HG03045 (cell line): ENCODE data around the gene CPT1B.
"Not testable (repeated sequence)": the region's sequence is repeated elsewhere in the genome, so short reads cannot be mapped to it uniquely, and the experiment has no call there.

ENCODE experiments used
- ATAC-seq: cut with Tn5 transposase; IDR thresholded peaks from one replicate; pipeline ENCODE4 v1.9.1; 2021; ENCODE audit warnings: mild to moderate bottlenecking, moderate library complexity; ENCODE audit not compliant: unreplicated experiment

CPT1B gene

DNA sequence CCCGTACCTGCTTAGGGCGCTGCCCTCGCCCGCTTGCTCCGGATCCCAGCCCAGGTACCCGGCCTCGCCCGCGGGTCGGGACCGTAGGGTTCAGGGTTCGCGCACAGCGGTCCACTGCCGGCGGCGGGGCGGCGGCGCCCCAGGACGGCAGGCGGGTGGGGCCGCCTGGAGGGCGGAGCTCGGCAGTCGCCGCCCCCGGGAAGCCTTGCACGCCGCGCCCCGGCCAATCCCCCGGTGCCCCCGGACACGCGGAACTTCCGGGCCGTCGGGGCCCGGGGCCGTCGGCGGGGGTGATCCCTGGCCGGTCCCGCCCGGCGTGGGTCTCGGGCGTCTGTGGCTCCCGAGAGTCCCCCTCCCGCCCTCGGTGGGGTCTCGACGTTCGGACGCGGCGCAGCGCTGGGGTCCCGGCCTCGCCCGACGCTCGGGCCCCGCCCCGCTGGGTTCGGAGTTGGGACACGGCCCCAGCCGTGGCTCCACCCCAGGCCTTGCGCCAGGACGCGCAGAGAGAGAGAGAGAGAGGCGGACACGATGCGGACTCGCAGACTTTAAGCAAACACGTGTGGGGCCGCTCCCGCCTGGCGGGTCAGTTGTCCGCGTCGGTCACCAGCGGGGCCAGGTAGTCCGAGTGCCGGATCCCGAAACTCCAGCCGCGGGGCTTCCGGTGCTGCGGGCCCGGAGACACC lies 48.2 kb downstream of the CPT1B start, which contains the start of gene TYMP:
TSS of gene TYMP (minus strand) at position 116 of the 683 bp plus-strand sequence. CDS start 303 bp downstream, outside the sequence.
- ATAC-seq, result no peak

DNA sequence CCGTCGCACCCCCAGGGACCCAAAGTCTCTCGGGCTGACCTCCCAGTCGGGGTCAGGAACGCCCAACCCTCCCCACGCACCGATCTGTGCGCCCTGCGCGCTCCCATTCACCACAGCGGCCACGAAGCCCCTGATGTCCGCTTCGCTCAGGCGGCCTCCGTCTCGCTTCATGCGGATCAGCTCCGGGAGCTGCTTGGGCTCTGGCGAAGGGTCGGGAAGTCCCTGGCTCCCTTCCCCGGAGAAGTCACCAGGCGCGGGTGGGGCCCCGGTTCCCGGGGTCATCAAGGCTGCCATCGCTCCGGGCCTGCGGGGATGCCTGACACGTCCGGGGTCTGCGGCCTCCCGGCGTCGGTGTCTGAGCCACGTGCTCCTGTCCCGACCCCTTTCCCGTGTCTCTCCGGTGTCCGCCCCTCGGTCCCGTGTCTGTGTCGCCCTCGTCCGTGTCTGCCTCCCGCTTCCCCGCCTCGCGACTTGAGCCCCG lies 48.8 kb downstream of the CPT1B start:
- no peak for ATAC-seq

DNA sequence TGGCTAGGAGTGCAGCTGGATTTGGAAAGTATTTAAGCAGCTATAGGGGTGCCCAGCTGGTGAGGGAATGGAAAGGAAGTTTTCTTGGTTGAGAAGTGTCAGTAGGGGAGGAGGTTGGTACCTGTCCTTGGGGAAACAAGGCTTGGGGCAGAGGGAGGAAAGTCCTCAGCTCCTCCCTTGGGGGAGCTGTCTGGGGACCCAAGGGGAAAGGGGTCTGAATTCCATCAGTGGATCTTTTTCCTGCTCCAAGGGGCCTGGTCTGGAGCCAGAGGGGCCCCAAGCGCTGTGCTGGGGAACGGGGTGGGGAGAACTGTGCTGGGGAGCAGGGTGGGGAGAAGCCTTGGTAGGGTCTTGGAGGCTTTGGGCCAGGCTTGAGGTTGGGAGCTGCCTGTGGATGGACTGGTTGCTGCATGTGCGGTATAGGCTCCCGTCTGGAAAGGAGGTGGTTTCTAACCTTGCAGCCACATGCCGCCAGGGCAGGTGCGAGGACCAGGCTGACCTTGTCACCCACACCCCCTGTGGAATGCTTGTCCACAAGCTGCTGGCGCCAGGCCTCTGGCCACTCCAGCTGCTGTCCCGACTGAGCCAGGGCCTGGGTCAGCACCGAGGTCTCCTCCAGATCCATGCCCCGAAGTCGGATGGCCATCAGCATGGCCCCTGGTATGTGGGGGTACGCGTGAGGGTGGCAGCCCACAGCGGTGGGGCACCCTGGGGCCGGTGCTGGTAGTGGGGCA lies 49.4 kb downstream of the CPT1B start:
- ATAC-seq, result no peak

DNA sequence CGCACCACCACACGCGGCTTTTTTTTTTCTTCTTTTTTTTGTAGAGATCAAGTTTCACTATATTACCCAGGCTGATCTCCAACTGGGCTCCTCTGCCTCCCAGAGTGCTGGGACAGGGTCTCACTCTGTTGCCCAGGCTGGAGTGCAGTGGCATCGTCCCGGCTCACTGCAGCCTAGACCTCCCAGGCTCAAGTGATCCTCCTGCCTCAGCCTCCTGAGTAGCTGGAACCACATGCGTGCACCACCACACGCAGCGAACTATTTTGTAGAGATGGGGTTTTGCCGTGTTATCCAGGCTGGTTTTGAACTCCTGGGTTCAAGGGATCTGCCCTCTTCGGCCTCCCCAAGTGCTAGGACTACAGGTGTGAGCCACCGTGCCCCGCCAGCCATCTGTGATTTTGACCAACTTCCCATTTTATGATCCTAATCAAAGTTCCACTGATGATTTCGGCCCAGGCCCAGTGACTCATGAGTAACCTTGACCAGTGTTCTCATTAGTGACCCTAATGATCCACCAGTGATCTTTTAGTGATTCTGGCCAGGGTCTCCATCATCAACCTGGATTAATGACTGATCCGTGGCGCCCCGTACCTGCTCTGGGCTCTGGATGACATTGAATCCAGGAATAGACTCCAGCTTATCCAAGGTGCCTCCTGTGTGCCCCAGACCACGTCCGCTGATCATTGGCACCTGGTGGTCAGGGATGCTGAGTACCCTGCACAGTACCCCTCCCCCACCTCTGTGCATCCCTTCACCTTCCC lies 50.1 kb downstream of the CPT1B start:
- no peak for ATAC-seq

DNA sequence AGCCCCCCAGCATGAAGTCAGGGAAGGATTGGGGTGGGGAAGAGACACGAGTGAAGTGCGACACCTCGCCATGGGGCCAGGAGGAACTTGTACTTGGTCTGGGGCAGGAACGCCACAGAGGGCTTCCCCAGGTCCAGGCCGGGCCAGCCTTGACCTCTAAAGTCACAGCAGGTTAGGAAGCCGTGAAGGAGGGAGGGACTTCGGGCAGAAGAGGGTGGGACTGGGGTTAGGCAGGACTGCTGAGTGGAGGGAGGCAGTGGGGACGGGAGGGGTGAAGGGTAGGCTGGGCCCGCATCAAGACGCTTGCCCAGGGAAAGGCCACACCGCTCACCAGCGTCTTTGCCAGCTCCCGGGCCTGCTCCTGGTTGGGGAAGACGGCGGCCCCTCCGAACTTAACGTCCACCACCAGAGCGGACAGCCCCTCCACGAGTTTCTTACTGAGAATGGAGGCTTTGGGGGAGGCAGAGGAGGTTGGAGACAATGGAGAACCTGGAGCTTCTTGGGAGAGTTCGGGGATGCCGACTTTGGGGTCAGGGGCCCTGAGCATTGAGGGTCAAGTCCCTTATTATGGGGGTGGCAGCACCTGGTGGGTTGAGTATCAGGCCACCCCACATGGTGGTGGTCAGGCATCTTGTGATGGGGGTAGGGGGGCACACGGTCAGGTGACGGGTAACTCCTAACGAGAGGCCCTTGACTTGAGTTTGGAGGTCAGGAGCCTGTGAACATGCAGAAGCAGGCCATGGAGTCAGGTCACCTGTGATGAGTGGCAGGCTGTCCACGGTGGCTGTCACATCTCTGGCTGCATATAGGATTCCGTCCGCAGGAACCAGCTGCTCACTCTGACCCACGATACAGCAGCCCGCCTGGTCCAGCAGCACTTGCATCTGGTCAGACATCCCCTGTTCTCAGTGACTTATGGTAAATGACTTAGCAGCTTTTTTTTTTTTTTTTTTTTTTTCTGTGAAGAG lies 51.1 kb downstream of the CPT1B start:
- ATAC-seq, result no peak

DNA sequence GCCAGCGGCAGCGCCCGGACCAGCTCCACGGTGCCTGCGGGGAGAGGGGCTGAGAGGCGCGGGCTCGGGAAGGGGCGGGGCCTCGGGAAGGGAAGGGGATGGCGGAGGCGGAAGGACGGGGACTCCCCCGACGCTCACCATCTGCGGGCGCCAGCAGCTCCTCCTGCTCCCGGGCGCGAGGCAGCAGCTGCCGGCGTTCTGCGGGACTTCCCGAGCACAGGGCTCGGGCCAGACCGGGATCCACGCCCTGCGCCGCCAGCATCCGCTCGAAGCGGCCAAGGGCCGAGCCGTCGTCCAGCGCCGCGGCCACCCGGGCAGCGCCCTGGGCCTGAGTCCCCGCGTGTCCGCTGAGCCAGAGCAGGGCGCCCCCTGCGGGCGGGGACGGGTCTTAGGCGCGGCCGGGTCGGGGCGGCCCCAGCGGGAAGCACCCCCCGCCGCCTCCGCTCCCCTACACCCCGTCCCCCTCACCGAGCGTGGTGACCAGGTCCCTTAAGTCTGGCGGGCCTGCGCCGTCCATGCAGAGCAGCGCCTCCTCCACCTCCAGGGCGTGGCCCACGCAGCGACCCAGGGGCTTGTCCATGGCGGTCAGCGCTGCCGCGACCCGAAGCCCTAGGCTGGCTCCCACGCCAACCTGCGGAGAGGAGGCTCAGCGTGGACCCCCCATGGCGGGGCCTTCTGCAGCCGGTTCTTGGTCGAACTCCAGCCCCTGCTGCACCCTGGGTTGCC lies 52.0 kb downstream of the CPT1B start:
- peak; percentile 27 for ATAC-seq

DNA sequence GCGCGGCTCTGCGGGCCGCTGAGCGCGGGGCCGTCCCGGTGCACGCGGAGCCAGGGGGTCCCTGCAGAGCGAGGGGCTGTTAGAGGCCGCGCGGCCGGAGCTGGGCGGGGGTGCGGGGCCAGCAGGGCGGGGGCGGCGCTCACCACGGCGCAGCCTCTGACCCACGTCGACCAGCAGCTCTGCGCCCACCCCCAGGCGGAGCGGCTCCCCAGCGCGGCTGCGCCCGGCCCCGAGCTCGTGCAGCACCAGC lies 52.4 kb downstream of the CPT1B start:
- ATAC-seq, result no peak

DNA sequence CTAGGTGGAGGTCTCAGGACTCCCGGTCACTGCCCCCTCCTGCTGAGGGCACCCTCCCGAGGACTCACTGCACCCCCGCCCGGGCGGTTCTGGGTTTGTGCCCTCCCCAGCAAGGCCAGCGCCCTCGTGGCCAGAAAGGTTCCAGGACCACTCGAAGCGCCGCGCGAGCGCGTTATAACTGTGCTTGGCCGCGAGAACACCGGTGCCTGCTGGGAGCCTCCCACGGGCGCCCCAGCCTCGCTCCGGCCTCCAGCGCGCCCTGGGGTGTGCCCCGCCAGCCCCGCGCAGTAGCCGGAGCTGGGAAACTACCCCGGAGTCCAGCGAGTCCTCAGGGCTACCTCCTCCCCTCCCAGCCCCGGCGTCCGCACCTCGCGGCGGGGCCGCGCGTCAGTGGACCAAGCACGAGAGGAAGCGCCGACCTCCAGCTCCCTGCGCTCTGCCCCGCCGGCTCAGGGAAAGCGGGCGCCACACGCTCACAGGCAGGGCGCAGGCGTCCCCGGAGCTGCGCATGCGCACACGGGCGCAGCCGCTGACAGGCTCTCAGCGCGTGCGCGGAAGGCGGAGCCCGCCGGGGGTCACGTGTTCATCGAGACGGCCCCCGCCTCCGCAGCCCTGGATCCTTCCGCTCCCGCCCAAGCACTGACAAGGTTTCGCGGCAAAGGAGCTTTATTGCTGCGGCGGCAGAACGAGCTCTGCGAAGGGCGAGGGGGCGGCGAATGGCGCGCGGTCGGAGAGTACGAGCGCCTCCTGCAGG lies 52.9 kb downstream of the CPT1B start, which contains the start of gene SCO2:
TSS of gene SCO2 (minus strand) at position 495 of the 754 bp plus-strand sequence. CDS start 1,187 bp downstream, outside the sequence.
- ATAC-seq, result peak; percentile 42

DNA sequence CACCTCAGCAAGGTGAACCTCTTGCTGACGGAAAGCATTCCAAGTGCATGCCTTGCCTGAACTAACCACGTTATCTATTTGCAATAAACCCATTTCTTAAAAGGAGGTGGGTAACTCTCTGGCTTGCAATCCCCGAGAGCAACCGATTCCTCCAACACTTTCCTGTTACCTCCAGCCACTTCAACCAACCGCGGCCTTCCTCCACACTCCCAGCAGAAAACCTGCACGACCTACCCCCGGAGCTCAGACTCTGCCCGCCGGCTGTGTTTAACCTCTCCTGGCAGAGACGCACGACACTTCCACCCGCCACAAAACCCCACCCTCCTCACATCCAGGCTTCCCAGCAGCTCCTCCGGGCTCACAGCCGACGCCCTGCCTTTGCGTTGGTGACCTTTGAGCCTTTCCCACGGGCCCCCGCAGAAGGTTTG lies 53.5 kb downstream of the CPT1B start:
- ATAC-seq, result no peak

DNA sequence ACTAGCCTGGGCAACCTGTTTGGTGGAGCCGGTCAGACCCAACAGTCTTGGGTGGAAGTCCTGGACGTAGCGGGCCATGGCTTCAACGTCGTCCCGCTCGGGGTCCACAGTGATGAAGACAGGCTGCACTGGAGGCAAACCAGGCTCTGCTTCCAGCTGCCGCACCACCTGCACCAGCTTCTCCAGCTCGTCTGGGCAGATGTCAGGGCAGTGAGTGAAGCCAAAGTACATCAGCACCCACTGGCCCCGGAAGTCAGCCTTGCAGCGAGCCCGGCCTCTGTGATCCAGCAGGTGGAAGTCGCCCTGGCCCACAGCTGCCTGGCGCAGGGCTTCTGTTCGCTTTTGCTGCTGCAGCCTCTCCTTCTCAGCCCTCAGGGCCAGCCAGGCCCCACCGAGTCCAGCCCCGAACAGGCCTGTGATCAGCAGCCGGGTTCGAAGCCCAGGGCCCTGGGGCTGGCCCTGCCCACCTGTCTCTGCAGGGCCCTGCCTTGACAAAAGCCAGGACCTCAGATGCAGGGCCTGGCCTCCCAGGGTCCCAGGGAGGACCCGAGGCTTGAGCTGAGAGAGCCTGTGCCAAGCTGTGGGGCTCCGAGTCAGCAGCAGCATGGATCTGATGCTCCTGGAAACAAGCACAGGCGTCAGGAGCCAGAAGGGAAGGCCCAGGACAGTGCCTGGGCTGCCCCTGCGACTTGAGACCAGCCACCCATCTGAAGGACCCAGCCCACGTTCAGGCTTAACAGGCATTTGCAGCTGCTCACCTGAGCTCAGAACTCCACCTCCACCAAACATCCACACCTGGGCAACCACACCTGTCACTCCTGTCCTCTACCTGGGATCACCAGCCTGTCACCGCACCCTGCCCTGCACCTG lies 54.2 kb downstream of the CPT1B start:
- ATAC-seq, result no peak

DNA sequence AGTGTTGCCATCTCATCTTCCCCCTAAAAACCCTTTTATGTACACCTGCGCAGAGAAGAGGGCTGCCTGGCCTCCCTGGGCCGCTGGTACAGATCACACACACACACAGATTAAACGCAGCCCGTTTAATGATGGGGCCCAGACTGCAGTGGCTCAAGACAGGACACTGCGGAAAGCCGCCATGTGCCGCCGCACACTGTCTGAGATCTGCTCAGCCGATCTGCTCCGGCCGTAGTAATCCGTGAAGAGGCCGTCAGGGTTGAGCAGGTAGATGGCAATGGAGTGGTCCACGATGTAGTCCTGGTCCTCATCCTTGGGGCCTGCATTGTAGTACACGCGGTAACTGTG lies 54.8 kb downstream of the CPT1B start:
- ATAC-seq, result no peak

DNA sequence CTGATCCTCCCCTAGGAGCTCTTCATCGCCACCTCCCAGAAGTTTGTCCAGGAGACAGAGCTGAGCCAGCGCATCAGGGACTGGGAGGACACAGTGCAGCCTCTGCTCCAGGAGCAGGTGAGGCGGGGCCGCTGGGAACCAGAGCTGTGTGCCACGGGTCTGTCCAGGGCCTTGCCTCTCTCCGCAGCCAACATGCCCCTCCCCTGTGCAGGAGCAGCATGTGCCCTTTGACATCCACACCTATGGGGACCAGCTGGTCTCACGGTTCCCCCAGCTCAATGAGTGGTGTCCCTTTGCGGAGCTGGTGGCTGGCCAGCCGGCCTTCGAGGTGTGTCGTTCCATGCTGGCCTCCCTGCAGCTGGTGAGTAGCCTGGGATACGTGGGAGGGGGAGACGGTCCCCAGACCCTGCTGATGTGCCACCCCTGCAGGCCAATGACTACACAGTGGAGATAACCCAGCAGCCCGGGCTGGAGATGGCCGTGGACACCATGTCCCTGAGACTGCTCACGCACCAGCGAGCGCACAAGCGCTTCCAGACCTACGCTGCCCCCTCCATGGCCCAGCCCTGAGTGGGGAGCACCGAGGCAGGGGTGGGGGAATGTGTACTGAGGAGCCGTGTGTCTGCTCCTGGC lies 55.3 kb downstream of the CPT1B start:
- ATAC-seq, result no peak

DNA sequence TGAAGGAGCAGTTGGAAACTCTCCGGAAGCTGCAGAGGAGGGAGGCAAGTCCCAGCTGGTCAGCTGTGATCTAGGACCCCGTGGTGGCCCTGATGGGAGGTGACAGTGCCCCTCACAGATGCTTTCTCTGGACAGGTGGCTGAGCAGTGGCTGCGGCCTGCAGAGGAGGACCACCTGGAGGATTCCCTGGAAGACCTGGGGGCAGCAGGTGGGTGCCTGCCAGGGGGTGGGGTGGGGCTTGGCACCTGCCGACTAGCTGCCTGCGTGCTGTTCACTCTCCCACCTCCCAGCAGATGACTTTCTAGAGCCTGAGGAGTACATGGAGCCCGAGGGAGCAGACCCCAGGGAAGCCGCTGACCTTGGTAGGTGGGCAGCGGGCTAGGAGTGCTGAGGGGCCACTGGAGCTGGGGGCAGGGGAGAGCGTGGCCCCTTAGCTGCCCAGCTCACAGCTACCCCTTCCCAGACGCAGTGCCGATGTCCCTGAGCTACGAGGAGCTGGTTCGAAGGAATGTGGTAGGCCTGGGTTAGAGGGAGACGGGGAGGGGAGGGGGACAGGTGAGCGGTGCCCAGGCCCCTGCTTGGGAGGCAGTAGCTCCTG lies 55.9 kb downstream of the CPT1B start:
- no peak for ATAC-seq

DNA sequence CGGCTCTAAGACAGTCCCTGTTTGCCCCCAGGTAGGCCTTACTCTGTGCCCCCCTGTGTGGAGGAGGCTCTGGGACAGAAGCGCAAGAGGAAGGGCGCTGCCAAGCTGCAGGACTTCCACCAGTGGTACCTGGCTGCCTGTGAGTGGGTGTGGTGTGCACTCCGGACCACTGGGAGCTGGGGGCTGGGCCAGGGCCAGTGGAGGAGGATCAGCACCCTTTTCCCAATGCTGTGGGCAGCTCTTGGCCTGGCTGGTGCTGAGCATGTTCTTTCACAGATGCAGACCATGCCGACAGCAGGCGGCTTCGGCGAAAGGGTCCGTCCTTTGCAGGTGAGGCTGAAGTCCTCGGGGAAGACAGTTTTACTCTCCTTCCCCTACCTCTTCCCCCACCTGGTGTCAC lies 56.5 kb downstream of the CPT1B start:
- no peak for ATAC-seq

DNA sequence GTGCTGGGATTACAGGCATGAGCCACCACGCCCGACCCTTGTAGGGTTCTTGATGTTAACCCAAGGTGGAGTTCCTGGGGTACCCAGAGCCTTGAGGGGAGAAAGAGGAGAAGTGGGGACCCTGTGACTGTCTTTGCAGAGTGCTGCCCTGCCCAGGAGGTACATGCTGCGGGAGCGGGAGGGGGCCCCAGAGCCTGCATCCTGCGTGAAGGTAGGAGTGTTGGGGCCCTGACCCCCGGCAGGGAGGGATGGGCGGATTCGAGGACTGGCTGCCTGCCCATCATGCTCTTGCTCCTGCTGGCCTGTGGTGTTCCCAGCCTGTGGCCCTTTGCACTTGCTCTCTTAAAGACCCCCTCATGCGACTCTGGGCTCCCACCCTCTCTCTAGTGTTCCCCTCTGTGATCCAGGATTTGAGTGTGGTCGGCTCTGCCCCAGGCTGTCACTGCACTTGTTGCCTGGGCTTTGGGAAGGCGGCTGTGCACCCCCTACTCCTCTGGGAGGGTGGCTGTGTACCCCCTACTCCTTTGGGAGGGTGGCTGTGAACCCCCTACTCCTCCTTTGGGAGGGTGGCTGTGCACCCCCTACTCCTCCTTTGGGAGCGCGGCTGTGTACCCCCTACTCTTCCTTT lies 57.3 kb downstream of the CPT1B start:
- ATAC-seq, result no peak

DNA sequence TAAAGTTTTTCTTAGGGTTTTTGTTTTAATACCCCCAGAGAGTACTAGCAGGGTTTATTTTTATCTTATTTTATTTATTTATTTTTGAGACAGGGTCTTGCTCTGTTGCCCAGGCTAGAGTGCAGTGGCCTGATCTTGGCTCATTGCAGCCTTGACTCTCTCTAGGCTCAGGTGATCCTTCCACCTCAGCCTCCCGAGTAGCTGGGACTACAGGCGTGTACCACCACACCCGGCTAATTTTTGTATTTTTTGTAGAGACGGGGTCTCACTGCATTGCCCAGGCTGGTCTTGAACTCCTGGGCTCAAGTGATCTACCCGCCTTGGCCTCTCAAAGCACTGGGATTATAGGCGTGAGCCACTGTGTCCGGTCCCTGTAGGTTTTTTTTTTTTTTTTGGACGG lies 58.0 kb downstream of the CPT1B start:
- ATAC-seq, result not testable (repeated sequence)

DNA sequence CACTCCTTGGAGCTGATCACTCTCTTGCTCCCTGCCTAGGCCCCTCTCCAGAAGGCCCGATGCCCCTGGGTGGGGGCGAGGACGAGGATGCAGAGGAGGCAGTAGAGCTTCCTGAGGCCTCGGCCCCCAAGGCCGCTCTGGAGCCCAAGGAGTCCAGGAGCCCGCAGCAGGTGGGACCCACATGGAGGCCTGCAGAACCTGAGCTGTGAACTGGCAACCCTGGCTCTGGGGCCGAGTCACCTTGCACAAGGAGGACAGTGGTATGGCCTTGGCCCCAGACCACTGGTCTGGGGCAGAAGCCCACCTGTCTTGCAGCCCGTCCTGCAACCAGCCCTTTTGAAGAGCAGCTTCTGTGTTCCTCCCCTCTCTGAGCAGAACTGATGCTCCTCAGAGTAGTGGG lies 59.1 kb downstream of the CPT1B start:
- no peak for ATAC-seq
